Measurements from ENCODE around the gene PGF.

GRCh38 chr14:75001261-75001660 is 45.9 kb upstream of the PGF start:
- TF ChIP-seq ZNF274 (IDR thresholded peaks at IDR 0.05; ENCODE audit: low read length): no peak
- no peak for TF ChIP-seq ZNF274 (tag by site-specific recombination; IDR thresholded peaks at IDR 0.05; ENCODE audit: borderline replicate concordance)
- TF ChIP-seq ZSCAN23 (tag by site-specific recombination; IDR thresholded peaks at IDR 0.05): no peak
- no peak for TF ChIP-seq PRDM4 (tag by site-specific recombination; IDR thresholded peaks at IDR 0.05)
- TF ChIP-seq CTCF (tag by site-specific recombination; IDR thresholded peaks at IDR 0.05): no peak
- no peak for TF ChIP-seq PRDM1 (tag by site-specific recombination; IDR thresholded peaks at IDR 0.05)
- TF ChIP-seq ZNF280D (tag by site-specific recombination; IDR thresholded peaks at IDR 0.05): no peak
- no peak for TF ChIP-seq ZBTB8A (tag by site-specific recombination; IDR thresholded peaks at IDR 0.05)
- no peak for TF ChIP-seq ZNF707 (tag by site-specific recombination; IDR thresholded peaks at IDR 0.05)
- no peak for TF ChIP-seq ZBTB44 (tag by site-specific recombination; IDR thresholded peaks at IDR 0.05)
